ENCODE data around the gene ARHGEF7.

The ARHGEF7 gene

GRCh38 chr13:111131611-111132010 is 16.5 kb downstream of the ARHGEF7 start:
- Histone ChIP-seq H2AFZ (ENCODE audit: low read depth, low read length) (no peak overlapping the region), H3K9ac (ENCODE audit: low read length) (no peak overlapping the region), H4K20me1 (ENCODE audit: insufficient read depth, low read length) (no peaks in the 10 kb centered on the region), H3K4me2 (ENCODE audit: low read length) (peak overlapping the region; percentile 62), H3K4me3 (ENCODE audit: low read length) (no peak overlapping the region), H3K4me1 (ENCODE audit: low read length) (peaks cover 34% of the 10 kb centered on the region), H3K79me2 (ENCODE audit: low read length) (no peaks in the 10 kb centered on the region), H3K27ac (ENCODE audit: low read length) (no peak overlapping the region), H3K27me3 (ENCODE audit: low read depth, low read length) (0 out of 2 replicates have a peak, but pooled peaks cover 5% of the 10 kb centered on the region), H3K9me3 (ENCODE audit: insufficient read depth, low read length) (peaks cover 7% of the 10 kb centered on the region; the same call in 1 of the 2 replicates), H3K36me3 (replicated peaks; ENCODE audit: low read depth, low read length) (peaks cover 7% of the 10 kb centered on the region)
- TF ChIP-seq EZH2phosphoT487 (IDR thresholded peaks at IDR 0.05; ENCODE audit: low read depth) (no peak), CTCF (IDR thresholded peaks at IDR 0.05; ENCODE audit: low read depth, low read length) (no peak)

- no peak for TF ChIP-seq CTCF (IDR thresholded peaks at IDR 0.05; ENCODE audit: low read depth, low read length)
- peaks cover 7% of the 10 kb centered on the region for H3K36me3 ChIP-seq (replicated peaks; ENCODE audit: low read depth, low read length)
- peaks cover 34% of the 10 kb centered on the region for H3K4me1 ChIP-seq (ENCODE audit: low read length)
Observed at GRCh38 chr13:111132948-111133347, 17.8 kb downstream of the ARHGEF7 start.

GRCh38 chr13:111139452-111139851 is 24.3 kb downstream of the ARHGEF7 start:
- TF ChIP-seq CTCF (IDR thresholded peaks at IDR 0.05; ENCODE audit: low read depth, low read length) (no peak), EZH2phosphoT487 (IDR thresholded peaks at IDR 0.05; ENCODE audit: low read depth) (no peak)
- H3K27me3 ChIP-seq (ENCODE audit: low read depth, low read length), result peaks cover 64% of the 10 kb centered on the region
- no peak overlapping the region for H3K9ac ChIP-seq (ENCODE audit: low read length)

More at GRCh38 chr13:111132948-111133347, 17.8 kb downstream of the ARHGEF7 start:
- Histone ChIP-seq H3K4me2 (ENCODE audit: low read length) (no peak overlapping the region), H3K79me2 (ENCODE audit: low read length) (no peaks in the 10 kb centered on the region), H4K20me1 (ENCODE audit: insufficient read depth, low read length) (no peaks in the 10 kb centered on the region), H3K9me3 (ENCODE audit: insufficient read depth, low read length) (peaks cover 7% of the 10 kb centered on the region; the same call in 1 of the 2 replicates), H3K27me3 (ENCODE audit: low read depth, low read length) (peaks cover 10% of the 10 kb centered on the region), H2AFZ (ENCODE audit: low read depth, low read length) (no peak overlapping the region), H3K27ac (ENCODE audit: low read length) (no peak overlapping the region), H3K9ac (ENCODE audit: low read length) (no peak overlapping the region), H3K4me3 (ENCODE audit: low read length) (no peak overlapping the region)

GRCh38 chr13:111139873-111140561 is 24.9 kb downstream of the ARHGEF7 start:
- Histone ChIP-seq H3K27me3 (ENCODE audit: low read depth, low read length) (peaks cover 67% of the 10 kb centered on the region), H3K4me3 (ENCODE audit: low read length) (no peak overlapping the region), H3K9ac (ENCODE audit: low read length) (no peak overlapping the region), H2AFZ (ENCODE audit: low read depth, low read length) (no peak overlapping the region), H3K9me3 (ENCODE audit: insufficient read depth, low read length) (no peaks in the 10 kb centered on the region), H3K4me1 (ENCODE audit: low read length) (no peaks in the 10 kb centered on the region), H3K4me2 (ENCODE audit: low read length) (no peak overlapping the region), H3K79me2 (ENCODE audit: low read length) (no peaks in the 10 kb centered on the region), H3K36me3 (replicated peaks; ENCODE audit: low read depth, low read length) (no peaks in the 10 kb centered on the region), H3K27ac (ENCODE audit: low read length) (no peak overlapping the region), H4K20me1 (ENCODE audit: insufficient read depth, low read length) (no peaks in the 10 kb centered on the region)
- TF ChIP-seq EZH2phosphoT487 (IDR thresholded peaks at IDR 0.05; ENCODE audit: low read depth), result no peak
- no peak for TF ChIP-seq CTCF (IDR thresholded peaks at IDR 0.05; ENCODE audit: low read depth, low read length)

More at GRCh38 chr13:111139452-111139851, 24.3 kb downstream of the ARHGEF7 start:
- H3K4me3 ChIP-seq (ENCODE audit: low read length), result no peak overlapping the region
- H3K4me2 ChIP-seq (ENCODE audit: low read length), result no peak overlapping the region
- no peaks in the 10 kb centered on the region for H3K36me3 ChIP-seq (replicated peaks; ENCODE audit: low read depth, low read length)
- H4K20me1 ChIP-seq (ENCODE audit: insufficient read depth, low read length), result no peaks in the 10 kb centered on the region
- no peaks in the 10 kb centered on the region for H3K79me2 ChIP-seq (ENCODE audit: low read length)
- no peak overlapping the region for H2AFZ ChIP-seq (ENCODE audit: low read depth, low read length)
- H3K27ac ChIP-seq (ENCODE audit: low read length), result no peak overlapping the region
- H3K4me1 ChIP-seq (ENCODE audit: low read length), result no peaks in the 10 kb centered on the region
- no peaks in the 10 kb centered on the region for H3K9me3 ChIP-seq (ENCODE audit: insufficient read depth, low read length)

Measured in OCI-LY3 (cell line).